K562 (cell line): Measurements from ENCODE around the gene MIDN. TPM values are rescaled to one million over a fixed set of nuclear protein-coding genes. Genes with fewer than 3 reads are reported as not detected.

Source experiments
- BCLAF1 ChIP-seq, 2 experiments: fragments of 450-650 bp in 1 of 2; IDR thresholded peaks; 2 replicates each; pipeline ENCODE4 v1.6.1; 2011 to 2017; ENCODE audit warnings: low read depth in 2 of 2, antibody characterized with exemption in 1 of 2, borderline replicate concordance in 1 of 2, low read length in 1 of 2, mild to moderate bottlenecking in 1 of 2, mixed read lengths in 1 of 2; ENCODE audit not compliant: control insufficient read depth in 1 of 2
- CHCHD3 ChIP-seq: fragments of 250-450 bp; sonication (Bioruptor Pico); IDR thresholded peaks from 2 replicates; pipeline ENCODE4 v2.1.2; 2022; ENCODE audit warnings: mild to moderate bottlenecking
- CREB3L1 ChIP-seq: fragments of 450-650 bp; IDR thresholded peaks from 2 replicates; pipeline ENCODE4 v1.6.1; 2014; ENCODE audit warnings: low read depth, mild to moderate bottlenecking, moderate library complexity, borderline replicate concordance
- ETV6 ChIP-seq, 3 experiments: fragments of 150-350 bp in 1 of 3; sonication (generic) in 1 of 3; formaldehyde crosslinking in 1 of 3; IDR thresholded peaks; 2 replicates each; pipeline versions ENCODE4 v1.6.1 to v1.8.0; 2014 to 2022; ENCODE audit warnings: borderline replicate concordance in 2 of 3, low read depth in 2 of 3, antibody characterized with exemption in 1 of 3, low read length in 1 of 3, mild to moderate bottlenecking in 1 of 3, missing genetic modification reagents in 1 of 3
- FOXK2 ChIP-seq, 2 experiments: fragments of 450-650 bp; IDR thresholded peaks in 1 of 2; conservative IDR thresholded peaks in 1 of 2; 2 replicates each; pipeline ENCODE4 v1.6.1; 2016; ENCODE audit warnings: low read depth in 2 of 2, mild to moderate bottlenecking in 1 of 2
- MAZ ChIP-seq, 2 experiments: fragments of 450-650 bp in 1 of 2; sonication (generic) in 1 of 2; formaldehyde crosslinking; IDR thresholded peaks in 1 of 2; conservative IDR thresholded peaks in 1 of 2; 2 replicates each; pipeline versions ENCODE4 v1.4.0 to v1.5.0; 2020; ENCODE audit warnings: mild to moderate bottlenecking in 1 of 2, missing genetic modification reagents in 1 of 2
- PHB ChIP-seq: fragments of 250-450 bp; sonication (Bioruptor Pico); IDR thresholded peaks from 2 replicates; pipeline ENCODE4 v1.5.0; 2021
- RFX7 ChIP-seq: fragments of 250-450 bp; sonication (Bioruptor Pico); IDR thresholded peaks from 2 replicates; pipeline ENCODE4 v1.5.1; 2021; ENCODE audit warnings: mild to moderate bottlenecking
- SAFB ChIP-seq: fragments of 200-400 bp; formaldehyde crosslinking; IDR thresholded peaks from 2 replicates; pipeline ENCODE4 v1.6.1; 2017; ENCODE audit warnings: low read depth, low read length, borderline replicate concordance
- SNIP1 ChIP-seq: fragments of 450-650 bp; IDR thresholded peaks from 2 replicates; pipeline ENCODE4 v1.7.1; 2017; ENCODE audit warnings: low read depth, mild to moderate bottlenecking
- SP1 ChIP-seq: sonication (generic); formaldehyde crosslinking; IDR thresholded peaks from 2 replicates; pipeline ENCODE4 v1.8.1; 2022; ENCODE audit warnings: mild to moderate bottlenecking, missing genetic modification reagents
- SRSF7 ChIP-seq: fragments of 200-400 bp; formaldehyde crosslinking; optimal IDR thresholded peaks from 2 replicates; pipeline ENCODE3; 2017; ENCODE audit warnings: mild to moderate bottlenecking, low read depth, low read length
- THRAP3 ChIP-seq: fragments of 450-650 bp; IDR thresholded peaks from 2 replicates; pipeline ENCODE4 v1.6.1; 2016; ENCODE audit warnings: mild to moderate bottlenecking, inconsistent platforms, borderline replicate concordance
- USF1 ChIP-seq: sonication (generic); formaldehyde crosslinking; IDR thresholded peaks from 2 replicates; pipeline ENCODE4 v1.9.0; 2022; ENCODE audit warnings: mild to moderate bottlenecking, missing genetic modification reagents
- ZNF280A ChIP-seq: fragments of 450-650 bp; IDR thresholded peaks from 2 replicates; pipeline ENCODE4 v1.6.1; 2018; ENCODE audit warnings: mild to moderate bottlenecking, low read depth; ENCODE audit not compliant: partially characterized antibody
- ZNF639 ChIP-seq, 2 experiments: fragments of 200-800 bp in 1 of 2; sonication (Bioruptor generic) in 1 of 2; sonication (generic) in 1 of 2; formaldehyde crosslinking in 1 of 2; IDR thresholded peaks in 1 of 2; conservative IDR thresholded peaks in 1 of 2; 2 replicates each; pipeline versions ENCODE4 v1.5.0 to v1.6.1; 2016 to 2020; ENCODE audit warnings: missing compliant biosample characterization in 1 of 2, missing genetic modification characterization in 1 of 2, missing genetic modification reagents in 1 of 2
- polyA plus RNA-seq, 8 experiments: library from polyadenylated mRNA; depleted of rRNA in 4 of 8; stranded (reverse) in 5 of 8; unstranded in 3 of 8; fragments of >200 nt; fragmentation: Nextera tagmentation in 2 of 8; fragmentation: Illumina TruSeq in 1 of 8; extraction: Ambion mirVana in 2 of 8; extraction: Trizol in 1 of 8; gene quantifications; 2 replicates each; pipeline versions ENCODE4 v1.2.1 to v1.2.3, GENCODE V29; 2011 to 2014; ENCODE audit warnings: inconsistent platforms in 1 of 8, missing spikeins in 1 of 8
- total RNA-seq, 7 experiments: library from RNA; depleted of rRNA in 6 of 7; stranded (reverse); fragments of >200 nt in 6 of 7; fragmentation: Illumina TruSeq in 2 of 7; extraction: Trizol in 2 of 7; gene quantifications; 2 replicates each; pipeline versions ENCODE4 v1.2.1 to v1.2.3, GENCODE V29; 2011 to 2021; ENCODE audit warnings: low replicate concordance in 1 of 7

MIDN gene
- total and polyA plus RNA-seq, 9 of the 15 experiments (the other 6 are each of a cell fraction or from before 2014, with no cell fraction given) = 0.17 to 120 (median 10.1) TPM

- TF ChIP-seq BCLAF1 (IDR thresholded peaks at IDR 0.05; ENCODE audit: borderline replicate concordance in 1 of 2, control insufficient read depth in 1 of 2, low read depth in 2 of 2, low read length in 1 of 2) = no peak
- no peak for TF ChIP-seq CHCHD3 (CRISPR knock-in tag)
- no peak for TF ChIP-seq SAFB
- 0 out of 2 replicates have a peak, but pooled peaks have one; percentile 25 for TF ChIP-seq RFX7
- peak in 1 of 2 experiments; percentile 82; a peak in 2 of 4 replicates for TF ChIP-seq ZNF639 (CRISPR knock-in tag; conservative IDR thresholded peaks at IDR 0.05 in 1 of 2, IDR thresholded peaks at IDR 0.05 in 1 of 2)
- no peak for TF ChIP-seq SRSF7
- no peak for TF ChIP-seq THRAP3
- 0 out of 2 replicates have a peak, but pooled peaks have one; percentile 11 for TF ChIP-seq CREB3L1
- peak in 1 of 2 experiments; percentile 36; a peak in 1 of 4 replicates for TF ChIP-seq FOXK2 (conservative IDR thresholded peaks at IDR 0.05 in 1 of 2, IDR thresholded peaks at IDR 0.05 in 1 of 2; ENCODE audit: low read depth in 2 of 2)
- no peak for TF ChIP-seq ZNF280A
- TF ChIP-seq USF1 = peak; percentile 49; the same call in 1 of the 2 replicates
- TF ChIP-seq PHB = no peak
- TF ChIP-seq MAZ (CRISPR knock-in tag; conservative IDR thresholded peaks at IDR 0.05 in 1 of 2, IDR thresholded peaks at IDR 0.05 in 1 of 2) = peak; percentile 94 to 98
- TF ChIP-seq SP1 = peak; percentile 87
- no peak for TF ChIP-seq SNIP1
- TF ChIP-seq ETV6 (IDR thresholded peaks at IDR 0.05; ENCODE audit: borderline replicate concordance in 1 of 2, low read depth in 2 of 2, low read length in 1 of 2) = 0 out of 4 replicates have a peak, but pooled peaks of 1 of the 2 experiments have one; percentile 49
- TF ChIP-seq ETV6 (CRISPR knock-in tag; IDR thresholded peaks at IDR 0.05; ENCODE audit: borderline replicate concordance) = no peak
Measured at GRCh38 chr19:1266129-1266915, 17.9 kb downstream of the MIDN start (continued).
